NCI-H2227 (cell line): Measurements from ENCODE around the gene SLC39A12.

Source experiments
- DNase-seq: peaks from one replicate; lab custom pipeline; 2025; ENCODE audit not compliant: unreplicated experiment; lab: John Stamatoyannopoulos, UW

The SLC39A12 gene

GRCh38 chr10:18043148-18044006 is 91.7 kb downstream of the SLC39A12 start:
- no peak for DNase-seq

- no peak for DNase-seq
Measured at GRCh38 chr10:18044976-18045720, 93.4 kb downstream of the SLC39A12 start.

DNA sequence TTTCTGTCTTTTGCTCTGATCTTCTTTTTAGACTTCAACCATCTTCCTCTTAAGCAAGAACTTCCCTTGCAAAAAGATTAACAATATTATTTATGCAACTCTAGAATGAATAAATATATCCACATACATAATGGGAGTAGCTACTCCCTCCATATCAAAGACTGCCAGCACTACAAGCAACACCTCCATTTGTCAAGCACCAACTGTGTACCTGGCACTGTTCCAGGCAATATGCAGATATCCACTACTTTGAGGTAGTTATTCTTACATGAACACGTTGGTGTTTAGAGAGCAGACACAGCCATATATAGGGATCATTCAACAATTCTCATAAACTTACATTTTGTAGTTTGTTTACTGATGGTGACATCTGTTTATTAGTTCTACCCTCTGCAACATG is 104.9 kb downstream of the SLC39A12 start:
- no peak for DNase-seq

GRCh38 chr10:18059826-18060559 is 108.3 kb downstream of the SLC39A12 start:
- DNase-seq, result no peak

GRCh38 chr10:18066947-18067346 is 115.2 kb downstream of the SLC39A12 start:
- DNase-seq, result no peak

DNA sequence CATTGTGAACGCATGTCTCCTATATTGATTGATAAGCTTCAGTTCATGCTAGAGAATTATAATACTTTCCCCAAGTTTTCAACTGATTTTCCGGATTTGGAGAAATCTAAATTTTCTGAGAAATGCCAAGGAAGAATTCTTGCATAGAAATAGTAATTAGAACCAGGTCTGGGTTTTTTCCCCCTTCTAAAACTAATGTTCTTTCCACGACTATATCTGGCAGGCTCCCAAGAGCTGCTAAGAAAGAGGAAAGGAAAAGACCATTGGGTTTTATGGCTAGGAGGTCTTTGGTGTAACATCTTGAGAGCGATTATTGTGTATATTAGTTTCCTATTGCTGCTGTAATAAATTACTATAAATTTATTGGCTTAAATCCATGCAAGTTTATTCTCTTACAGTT is 116.7 kb downstream of the SLC39A12 start:
- DNase-seq, result no peak

GRCh38 chr10:18071591-18071990 is 119.9 kb downstream of the SLC39A12 start:
- no peak for DNase-seq

- DNase-seq, result no peak
Measured at GRCh38 chr10:18073314-18073713, 121.6 kb downstream of the SLC39A12 start.

DNA sequence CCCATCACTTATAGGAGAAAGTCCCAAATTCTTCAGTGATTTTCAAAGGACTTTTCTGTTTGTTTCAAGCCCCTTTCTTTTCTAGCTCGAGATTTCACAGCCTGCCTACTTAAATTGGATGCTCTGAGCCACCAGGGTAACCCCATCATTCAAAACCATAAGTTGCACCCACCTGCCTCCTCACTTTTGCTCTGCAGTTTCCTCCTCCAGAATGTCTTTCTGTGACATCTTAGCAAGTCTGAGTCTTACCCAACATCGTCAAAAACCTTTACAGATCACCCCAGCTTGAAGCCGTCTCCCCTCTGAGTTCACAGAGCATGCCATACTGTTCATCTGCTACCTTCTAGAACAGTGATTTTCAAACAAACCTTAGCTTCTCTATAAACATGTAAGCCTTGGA is 124.2 kb downstream of the SLC39A12 start:
- no peak for DNase-seq

- DNase-seq, result no peak
Measured at GRCh38 chr10:18079665-18080295, 128.1 kb downstream of the SLC39A12 start.

GRCh38 chr10:18082381-18082780 is 130.7 kb downstream of the SLC39A12 start:
- no peak for DNase-seq

DNA sequence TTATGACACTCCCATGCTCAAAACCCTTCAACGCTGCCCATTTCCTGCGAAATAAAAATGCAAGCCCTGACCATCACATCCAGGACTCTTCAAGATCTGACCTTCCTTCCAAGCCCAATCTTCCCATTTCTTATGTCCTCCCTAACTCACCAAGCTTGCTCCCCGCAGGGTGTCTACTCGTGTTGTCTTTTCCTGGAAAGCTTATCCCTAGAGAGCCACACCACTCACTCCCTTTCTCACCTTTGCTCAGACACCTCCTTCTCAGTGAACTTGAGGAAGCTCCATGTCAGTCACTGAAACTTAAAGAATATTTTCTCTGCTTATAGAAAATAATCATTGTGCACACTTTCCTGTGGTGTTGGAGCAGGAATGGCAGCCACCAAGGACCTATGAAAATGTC is 134.1 kb downstream of the SLC39A12 start:
- no peak for DNase-seq

- DNase-seq, result no peak
Measured at GRCh38 chr10:18086746-18087145, 135.0 kb downstream of the SLC39A12 start.

- DNase-seq, result no peak
Measured at GRCh38 chr10:18087355-18087754, 135.6 kb downstream of the SLC39A12 start.
